ENCODE measurements around the gene ATPAF2.
A peak's percentile ranks its signal among the peaks of the same experiment; 100 is the strongest.

ATPAF2 gene

DNA sequence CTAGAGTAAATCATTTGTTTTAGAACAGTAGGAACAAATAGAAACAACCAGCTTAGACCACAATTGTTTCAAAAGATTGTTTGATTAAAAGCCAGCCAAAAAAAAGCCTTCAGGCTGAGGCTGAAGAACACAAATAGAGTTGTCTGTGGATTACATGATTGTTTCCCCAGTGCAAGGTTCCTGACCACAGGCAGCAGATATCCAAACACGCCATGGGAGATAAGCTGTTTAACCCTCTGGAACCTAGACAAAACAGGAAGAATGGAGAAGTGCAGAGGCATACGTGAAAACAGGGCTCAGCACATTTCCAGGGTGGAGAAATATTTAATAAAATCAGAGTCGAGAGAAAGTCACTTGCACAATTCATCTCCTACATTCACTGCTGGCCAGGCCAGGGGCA is 21.0 kb downstream of the ATPAF2 start:
- DNase-seq (ENCODE audit: low spot score in 2 of 2) (no peak), ATAC-seq (replicated peaks; ENCODE audit: extremely low read depth, poor library complexity, severe bottlenecking) (no peak)
- Mint-ChIP-seq H3K36me3 (ENCODE audit: insufficient read depth) (peaks cover 17% of the 10 kb centered on the region), H3K27ac (ENCODE audit: low read depth) (no peak overlapping the region), H3K27me3 (no peaks in the 10 kb centered on the region), H3K4me3 (no peak overlapping the region), H3K4me1 (no peaks in the 10 kb centered on the region), H3K9me3 (no peaks in the 10 kb centered on the region)

DNA sequence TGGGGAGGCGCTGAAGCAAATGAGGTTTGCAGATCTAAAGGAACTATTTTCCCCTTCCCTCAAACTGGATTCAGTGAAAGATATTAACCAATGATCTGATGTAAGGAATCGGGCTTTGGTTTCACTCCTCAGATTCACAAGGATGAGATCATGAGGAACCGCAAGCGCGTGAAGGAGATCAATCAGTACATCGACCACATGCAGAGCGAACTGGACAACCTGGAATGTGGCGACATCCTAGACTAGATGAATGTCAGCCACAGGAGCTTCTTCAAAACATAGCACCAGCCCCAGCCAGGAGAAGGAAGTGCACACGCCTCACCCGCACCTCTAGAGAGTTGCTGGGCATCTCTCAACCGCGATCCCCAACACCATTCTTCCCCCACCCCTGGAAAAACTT is 22.5 kb downstream of the ATPAF2 start:
- Mint-ChIP-seq H3K9me3 (no peaks in the 10 kb centered on the region), H3K4me3 (no peak overlapping the region), H3K36me3 (ENCODE audit: insufficient read depth) (peaks cover 16% of the 10 kb centered on the region), H3K4me1 (no peaks in the 10 kb centered on the region), H3K27me3 (no peaks in the 10 kb centered on the region), H3K27ac (ENCODE audit: low read depth) (no peak overlapping the region)
- no peak for DNase-seq (ENCODE audit: low spot score in 2 of 2)
- no peak for ATAC-seq (replicated peaks; ENCODE audit: extremely low read depth, poor library complexity, severe bottlenecking)

DNA sequence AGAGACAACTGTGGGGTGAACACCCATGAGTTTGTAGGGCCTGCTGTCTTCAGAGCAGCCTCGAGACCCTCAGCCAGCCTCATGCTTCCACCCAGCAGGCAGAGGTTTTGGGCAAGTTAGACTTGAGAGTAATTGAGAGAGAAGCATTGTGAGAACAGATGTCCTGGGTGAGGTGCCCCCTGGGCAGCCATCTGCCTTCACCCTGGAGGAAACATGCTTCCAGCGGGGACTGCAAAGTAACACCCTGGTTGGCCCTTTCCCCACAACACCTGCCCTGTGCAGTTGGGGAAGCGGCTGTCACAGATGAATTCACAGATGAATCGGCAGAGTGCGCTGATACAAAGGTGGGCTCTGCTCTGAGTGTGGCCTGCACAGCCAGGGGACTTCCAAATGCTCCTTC is 23.4 kb downstream of the ATPAF2 start:
- Mint-ChIP-seq H3K4me3 (no peak overlapping the region), H3K36me3 (ENCODE audit: insufficient read depth) (peaks cover 12% of the 10 kb centered on the region)
- no peak for ATAC-seq (replicated peaks; ENCODE audit: extremely low read depth, poor library complexity, severe bottlenecking)

DNA sequence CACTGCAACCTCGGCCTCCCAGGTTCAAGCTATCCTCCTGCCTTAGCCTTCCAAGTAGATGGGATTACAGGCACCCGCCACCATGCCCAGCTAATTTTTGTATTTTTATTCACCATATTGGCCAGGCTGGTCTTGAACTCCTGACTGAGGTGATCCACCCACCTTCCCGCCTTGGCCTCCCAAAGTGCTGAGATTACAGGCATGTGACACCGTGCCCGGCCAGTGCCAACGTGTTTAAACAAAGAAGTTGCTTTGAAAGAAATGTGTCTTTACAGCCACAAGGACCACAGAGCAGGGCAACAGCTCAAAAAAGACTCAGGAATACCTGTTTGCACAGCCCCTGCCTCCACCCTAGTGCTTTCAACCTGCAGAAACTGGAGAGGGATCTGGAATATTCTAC is 25.0 kb downstream of the ATPAF2 start:
- ATAC-seq (replicated peaks; ENCODE audit: extremely low read depth, poor library complexity, severe bottlenecking) (no peak), DNase-seq (ENCODE audit: low spot score in 2 of 2) (no peak)
- Mint-ChIP-seq H3K27me3 (no peaks in the 10 kb centered on the region), H3K36me3 (ENCODE audit: insufficient read depth) (peaks cover 10% of the 10 kb centered on the region), H3K27ac (ENCODE audit: low read depth) (no peak overlapping the region), H3K9me3 (no peaks in the 10 kb centered on the region), H3K4me3 (no peak overlapping the region), H3K4me1 (no peaks in the 10 kb centered on the region)

More for the DNA sequence above, 23.4 kb downstream of the ATPAF2 start:
- DNase-seq (ENCODE audit: low spot score in 2 of 2): no peak
- no peaks in the 10 kb centered on the region for H3K9me3 Mint-ChIP-seq
- H3K27ac Mint-ChIP-seq (ENCODE audit: low read depth): no peak overlapping the region
- no peaks in the 10 kb centered on the region for H3K4me1 Mint-ChIP-seq
- H3K27me3 Mint-ChIP-seq: no peaks in the 10 kb centered on the region

DNA sequence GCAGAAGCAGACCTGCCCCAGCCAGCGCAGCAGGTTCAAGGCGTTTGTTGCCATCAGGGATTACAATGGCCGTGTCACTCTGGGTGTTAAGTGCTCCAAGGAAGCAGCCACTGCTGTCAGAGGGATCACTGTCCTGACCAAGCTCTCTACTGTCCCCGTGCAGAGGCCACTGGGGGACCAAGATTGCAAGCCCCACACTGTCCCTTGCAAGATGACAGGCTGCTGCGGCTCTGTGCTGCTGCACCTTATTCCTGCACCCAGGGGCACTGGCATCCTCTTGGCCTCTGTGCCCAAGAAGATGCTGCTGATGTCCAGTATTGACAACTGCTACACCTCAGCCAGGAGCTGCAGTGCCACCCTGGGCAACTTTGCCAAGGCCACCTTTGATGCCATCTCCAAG is 27.7 kb downstream of the ATPAF2 start:
- no peak overlapping the region for H3K27ac Mint-ChIP-seq (ENCODE audit: low read depth)
- no peak overlapping the region for H3K4me3 Mint-ChIP-seq
- no peaks in the 10 kb centered on the region for H3K9me3 Mint-ChIP-seq
- H3K27me3 Mint-ChIP-seq: no peaks in the 10 kb centered on the region
- H3K36me3 Mint-ChIP-seq (ENCODE audit: insufficient read depth): peaks cover 9% of the 10 kb centered on the region
- no peaks in the 10 kb centered on the region for H3K4me1 Mint-ChIP-seq
- ATAC-seq (replicated peaks; ENCODE audit: extremely low read depth, poor library complexity, severe bottlenecking) (no peak), DNase-seq (ENCODE audit: low spot score in 2 of 2) (no peak)

DNA sequence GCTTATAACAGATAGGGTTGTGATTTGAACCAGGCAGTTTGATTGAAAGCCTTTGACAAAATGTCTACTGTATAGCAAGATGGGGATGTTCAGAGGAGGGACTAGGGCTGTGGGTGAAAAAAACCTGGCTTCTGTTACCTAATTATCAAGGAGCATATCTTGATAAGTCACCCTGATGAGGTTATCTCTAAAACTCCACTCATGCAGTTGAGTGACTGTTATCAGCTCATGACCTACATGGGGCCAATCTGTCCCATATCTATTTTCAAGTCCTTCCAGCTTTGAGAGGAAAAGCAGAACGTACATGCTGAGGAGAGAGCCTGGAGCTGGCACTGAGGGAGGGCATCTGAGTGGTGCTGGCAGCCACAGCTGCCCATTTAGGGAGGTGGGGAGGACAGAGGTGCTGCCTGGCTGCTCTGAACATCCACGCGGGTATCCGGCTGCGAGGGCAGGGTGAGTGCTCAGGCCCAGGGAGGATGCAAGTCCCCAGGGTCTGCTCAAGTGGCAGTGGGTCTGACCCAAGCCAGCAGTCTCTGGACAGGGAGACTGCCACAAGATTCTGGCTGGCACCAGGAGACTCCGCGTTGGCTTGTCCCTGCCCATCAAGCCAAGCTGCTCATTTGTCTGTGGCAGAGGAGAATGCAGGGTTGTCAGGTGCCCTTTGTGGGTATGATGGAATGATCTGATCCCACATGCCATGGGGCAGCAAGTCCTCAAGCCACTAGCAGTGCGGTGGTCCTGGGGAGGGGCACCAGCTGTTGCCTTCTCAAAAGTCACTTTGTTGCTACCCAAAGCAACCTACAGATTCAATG is 29.2 kb downstream of the ATPAF2 start:
- Mint-ChIP-seq H3K27ac (ENCODE audit: low read depth) (peak overlapping the region; percentile 29), H3K4me1 (no peaks in the 10 kb centered on the region), H3K27me3 (no peaks in the 10 kb centered on the region), H3K9me3 (no peaks in the 10 kb centered on the region), H3K4me3 (no peak overlapping the region), H3K36me3 (ENCODE audit: insufficient read depth) (peaks cover 9% of the 10 kb centered on the region)
- no peak for ATAC-seq (replicated peaks; ENCODE audit: extremely low read depth, poor library complexity, severe bottlenecking)
- no peak for DNase-seq (ENCODE audit: low spot score in 2 of 2)

DNA sequence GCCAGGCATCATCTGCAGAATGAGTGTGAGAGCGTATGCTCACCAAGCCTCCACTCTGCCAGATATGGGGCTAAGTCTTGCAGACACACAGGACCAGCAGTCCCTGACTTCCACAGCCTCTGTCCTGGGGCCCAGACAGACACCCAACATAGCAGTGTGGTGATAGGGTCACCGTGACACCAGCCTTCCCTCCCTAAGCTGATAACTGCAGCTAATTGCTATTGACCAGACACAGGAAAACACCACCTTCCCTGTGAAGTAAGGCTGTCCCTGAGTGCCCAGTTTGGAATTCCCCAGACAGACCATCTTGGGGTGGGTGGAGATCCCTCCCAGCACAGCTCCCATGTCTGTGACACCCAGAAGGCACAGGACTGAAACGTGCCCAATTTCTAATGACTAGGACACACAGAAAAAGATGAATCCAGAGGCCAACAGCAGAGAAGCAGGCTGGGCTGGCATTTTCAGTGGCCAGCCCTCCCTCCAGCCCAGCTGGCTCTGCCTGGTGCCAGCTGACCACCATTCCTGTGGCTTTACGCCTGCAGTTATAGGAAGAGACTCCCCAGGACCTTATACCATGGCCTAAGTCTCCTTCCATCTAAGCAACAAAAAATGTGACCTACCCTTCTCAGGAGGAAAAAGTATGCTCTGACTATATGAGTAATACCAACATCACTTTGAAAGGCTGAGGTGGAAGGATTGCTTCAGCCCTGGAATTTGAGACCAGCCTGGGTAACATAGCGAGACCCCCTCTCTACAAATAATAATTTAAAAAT is 30.3 kb downstream of the ATPAF2 start:
- no peak overlapping the region for H3K4me3 Mint-ChIP-seq
- peaks cover 9% of the 10 kb centered on the region for H3K36me3 Mint-ChIP-seq (ENCODE audit: insufficient read depth)
- no peaks in the 10 kb centered on the region for H3K4me1 Mint-ChIP-seq
- DNase-seq (ENCODE audit: low spot score in 2 of 2) (no peak), ATAC-seq (replicated peaks; ENCODE audit: extremely low read depth, poor library complexity, severe bottlenecking) (no peak)
- no peaks in the 10 kb centered on the region for H3K9me3 Mint-ChIP-seq
- H3K27ac Mint-ChIP-seq (ENCODE audit: low read depth): peak overlapping the region; percentile 20
- H3K27me3 Mint-ChIP-seq: no peaks in the 10 kb centered on the region

DNA sequence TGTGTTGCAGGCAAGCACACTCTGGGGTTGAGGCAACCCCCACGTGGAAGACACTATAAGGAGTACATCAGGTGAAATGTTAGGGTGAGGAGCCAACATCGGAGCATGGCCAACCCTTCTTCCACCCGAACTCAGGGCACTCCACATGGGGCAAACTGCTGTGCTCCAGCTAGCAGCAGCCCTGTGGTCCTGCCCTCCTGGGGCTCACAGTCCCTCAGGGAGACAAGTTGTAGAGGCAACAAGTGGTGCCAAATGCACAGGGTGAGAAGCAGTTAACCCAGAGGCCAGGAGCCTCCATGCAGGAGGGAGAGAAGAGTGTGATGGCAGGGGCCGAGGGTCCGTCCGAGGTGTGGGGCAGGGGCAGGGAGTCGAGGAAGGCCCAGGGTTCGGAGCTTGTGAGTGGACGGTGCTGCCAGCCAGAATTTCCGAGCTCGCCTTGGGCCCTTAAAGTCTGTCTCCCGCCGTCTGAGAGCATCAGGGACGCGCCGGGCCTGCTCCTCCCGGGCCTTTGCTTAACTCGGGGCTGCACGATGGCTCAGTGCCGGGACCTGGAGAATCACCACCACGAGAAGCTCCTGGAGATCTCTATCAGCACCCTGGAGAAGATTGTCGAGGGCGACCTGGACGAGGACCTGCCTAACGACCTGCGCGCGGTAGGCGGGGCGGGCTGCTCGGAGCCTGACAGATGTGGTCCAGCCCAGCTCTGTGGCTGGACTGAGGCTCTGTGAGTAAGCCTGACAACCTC is 32.3 kb downstream of the ATPAF2 start:
- DNase-seq (ENCODE audit: low spot score in 2 of 2) (no peak), ATAC-seq (replicated peaks; ENCODE audit: extremely low read depth, poor library complexity, severe bottlenecking) (no peak)
- Mint-ChIP-seq H3K4me3 (no peak overlapping the region), H3K27me3 (no peaks in the 10 kb centered on the region), H3K4me1 (no peaks in the 10 kb centered on the region), H3K27ac (ENCODE audit: low read depth) (no peak overlapping the region), H3K36me3 (ENCODE audit: insufficient read depth) (peaks cover 3% of the 10 kb centered on the region), H3K9me3 (no peaks in the 10 kb centered on the region)

DNA sequence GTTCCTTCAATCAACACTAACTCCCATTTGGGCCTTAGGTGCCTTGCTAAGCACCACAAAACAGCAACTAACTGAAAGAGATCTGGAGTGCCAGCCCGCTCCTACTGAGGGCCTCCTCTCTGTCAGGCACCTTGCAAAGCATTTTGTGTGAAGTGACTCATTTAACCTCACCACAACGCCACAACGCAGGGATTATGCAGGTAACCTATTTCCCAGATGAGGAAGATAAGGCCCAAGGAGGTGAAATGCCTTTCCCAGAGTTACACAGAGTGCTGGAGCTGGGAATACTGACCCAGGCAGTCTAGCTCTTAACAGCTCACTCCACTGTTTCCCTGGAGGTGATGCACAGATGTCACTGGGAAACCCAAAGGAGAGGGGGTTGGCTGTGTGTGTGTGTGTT is 33.5 kb downstream of the ATPAF2 start:
- H3K27me3 Mint-ChIP-seq: no peaks in the 10 kb centered on the region
- DNase-seq (ENCODE audit: low spot score in 2 of 2) (no peak), ATAC-seq (replicated peaks; ENCODE audit: extremely low read depth, poor library complexity, severe bottlenecking) (no peak)
- H3K9me3 Mint-ChIP-seq: no peaks in the 10 kb centered on the region
- H3K4me1 Mint-ChIP-seq: no peaks in the 10 kb centered on the region
- H3K27ac Mint-ChIP-seq (ENCODE audit: low read depth): no peak overlapping the region
- H3K36me3 Mint-ChIP-seq (ENCODE audit: insufficient read depth): peaks cover 3% of the 10 kb centered on the region
- no peak overlapping the region for H3K4me3 Mint-ChIP-seq

DNA sequence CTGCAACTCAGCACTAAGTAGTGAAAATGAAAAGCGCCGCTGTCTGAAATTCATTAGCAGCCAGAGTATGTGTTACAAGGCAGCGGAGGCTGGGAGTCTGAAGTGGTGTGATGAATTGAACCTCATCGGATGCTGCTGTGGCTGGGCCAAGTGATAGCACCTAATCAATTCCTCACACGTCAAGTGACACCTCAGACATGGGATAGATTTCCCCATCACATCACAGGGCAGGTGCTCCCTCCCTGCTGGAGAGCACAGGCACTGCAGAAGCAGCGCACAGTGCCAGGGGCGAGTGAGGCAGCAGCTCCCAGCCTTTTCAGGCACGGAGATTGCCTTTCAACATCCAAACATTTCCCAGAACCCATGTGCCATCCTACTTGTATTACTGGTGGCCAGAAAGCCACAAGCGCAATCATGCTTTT is 34.1 kb downstream of the ATPAF2 start:
- H3K4me3 Mint-ChIP-seq: no peak overlapping the region
- no peak overlapping the region for H3K27ac Mint-ChIP-seq (ENCODE audit: low read depth)
- no peak for ATAC-seq (replicated peaks; ENCODE audit: extremely low read depth, poor library complexity, severe bottlenecking)

DNA sequence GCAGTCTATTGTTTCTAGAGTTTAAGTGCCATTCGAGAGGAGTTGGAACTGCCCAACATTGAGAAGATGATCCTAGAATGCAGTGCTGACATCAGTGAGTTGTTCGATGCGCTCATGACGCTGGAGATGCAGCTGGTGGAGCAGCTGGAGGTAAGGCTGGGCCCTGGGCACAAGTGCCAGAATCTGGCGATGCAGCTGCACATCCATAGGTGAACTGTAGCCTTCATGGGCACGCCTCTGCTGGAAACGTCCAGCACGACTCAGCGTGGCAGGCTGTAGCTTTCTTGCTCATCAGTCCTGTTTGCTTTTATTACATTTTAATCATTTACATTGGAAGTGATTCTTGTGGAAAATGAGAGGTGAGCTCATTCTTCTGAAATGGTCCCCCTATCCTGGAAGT is 34.6 kb downstream of the ATPAF2 start:
- H3K9me3 Mint-ChIP-seq: no peaks in the 10 kb centered on the region
- ATAC-seq (replicated peaks; ENCODE audit: extremely low read depth, poor library complexity, severe bottlenecking): no peak
- H3K4me3 Mint-ChIP-seq: no peak overlapping the region
- DNase-seq (ENCODE audit: low spot score in 2 of 2): no peak
- H3K36me3 Mint-ChIP-seq (ENCODE audit: insufficient read depth): peaks cover 3% of the 10 kb centered on the region
- H3K27me3 Mint-ChIP-seq: no peaks in the 10 kb centered on the region
- H3K27ac Mint-ChIP-seq (ENCODE audit: low read depth): no peak overlapping the region
- H3K4me1 Mint-ChIP-seq: no peaks in the 10 kb centered on the region

More for the DNA sequence above, 34.1 kb downstream of the ATPAF2 start:
- Mint-ChIP-seq H3K9me3 (no peaks in the 10 kb centered on the region), H3K36me3 (ENCODE audit: insufficient read depth) (peaks cover 3% of the 10 kb centered on the region), H3K4me1 (no peaks in the 10 kb centered on the region), H3K27me3 (no peaks in the 10 kb centered on the region)
- DNase-seq (ENCODE audit: low spot score in 2 of 2): no peak

DNA sequence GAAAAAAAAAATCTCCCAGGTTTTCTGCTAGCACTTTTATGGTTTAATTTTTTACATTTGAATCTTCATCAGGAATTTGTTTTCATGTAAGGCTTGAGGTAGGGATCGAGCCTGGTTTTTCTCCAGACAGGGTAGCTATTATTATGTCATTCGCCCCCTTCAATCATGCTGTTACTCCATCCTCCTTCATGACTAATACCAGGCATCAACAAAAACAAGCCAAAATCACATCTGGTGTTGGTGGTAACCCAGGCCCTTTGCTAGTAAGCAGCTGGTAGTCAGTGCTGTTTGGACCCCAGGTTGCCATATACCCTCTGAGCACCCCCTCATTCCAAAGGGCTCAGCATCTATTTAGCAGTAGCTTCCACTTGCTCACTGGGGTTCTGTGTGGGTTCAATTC is 36.8 kb downstream of the ATPAF2 start:
- ATAC-seq (replicated peaks; ENCODE audit: extremely low read depth, poor library complexity, severe bottlenecking): no peak
- Mint-ChIP-seq H3K4me1 (no peaks in the 10 kb centered on the region), H3K36me3 (ENCODE audit: insufficient read depth) (peaks cover 2% of the 10 kb centered on the region), H3K4me3 (no peak overlapping the region), H3K9me3 (no peaks in the 10 kb centered on the region), H3K27me3 (no peaks in the 10 kb centered on the region), H3K27ac (ENCODE audit: low read depth) (no peak overlapping the region)
- no peak for DNase-seq (ENCODE audit: low spot score in 2 of 2)
